GM23338 (cell line): ENCODE measurements around the gene PMIS2.

Experiments used
- EZH2 ChIP-seq: fragments of 200-600 bp; sonication (generic); IDR thresholded peaks from one replicate; pipeline ENCODE4 v1.8.0; 2017; ENCODE audit warnings: antibody characterized with exemption, mild to moderate bottlenecking, low read depth; ENCODE audit not compliant: unreplicated experiment
- POLR2AphosphoS5 ChIP-seq: IDR thresholded peaks from 2 replicates; pipeline ENCODE4 v1.6.1; 2016; ENCODE audit warnings: antibody characterized with exemption, low read depth

DNA sequence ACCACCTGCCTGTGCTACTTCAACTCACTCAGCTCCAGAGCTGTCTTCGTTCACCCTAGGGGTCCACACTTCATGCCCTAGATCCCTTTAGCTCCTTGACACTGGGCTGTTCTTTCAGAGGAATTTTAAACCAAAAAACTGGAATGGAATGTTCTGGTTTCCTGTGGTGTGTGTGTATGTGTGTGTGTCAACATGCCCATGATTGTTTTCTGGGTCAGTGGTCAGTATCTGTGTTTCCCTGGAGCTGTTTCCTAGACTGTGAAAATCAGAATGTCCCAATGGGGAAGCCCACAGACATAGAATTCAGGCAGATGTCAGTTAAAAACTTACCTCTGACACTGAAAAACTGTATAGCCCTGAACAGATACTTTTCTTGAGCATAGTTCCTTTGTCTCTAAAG is 1.3 kb downstream of the PMIS2 start:
- TF ChIP-seq POLR2AphosphoS5 (no peak), EZH2 (no peak)
